Measurements from ENCODE around the gene CDR2L.

DNA sequence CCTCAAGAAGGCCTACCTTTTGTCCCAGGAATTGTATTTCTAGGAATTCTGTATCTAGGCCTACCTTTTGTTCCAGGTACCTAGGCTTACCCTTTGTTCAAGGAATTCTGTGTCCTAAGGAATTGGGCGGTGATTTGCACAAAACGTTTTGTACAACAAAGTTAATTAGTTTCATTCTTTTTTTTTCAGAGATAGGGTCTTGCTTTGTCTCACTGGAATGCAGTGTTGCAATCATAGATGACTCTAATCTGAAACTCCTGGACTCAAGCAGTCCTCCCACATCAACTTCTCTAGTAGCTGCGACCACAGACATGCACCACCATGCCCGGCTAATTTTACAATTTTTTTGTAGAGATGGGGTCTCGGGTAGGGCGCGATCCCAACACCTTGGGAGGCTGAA lies 7.0 kb downstream of the CDR2L start:
- TF ChIP-seq, protein P1, sequence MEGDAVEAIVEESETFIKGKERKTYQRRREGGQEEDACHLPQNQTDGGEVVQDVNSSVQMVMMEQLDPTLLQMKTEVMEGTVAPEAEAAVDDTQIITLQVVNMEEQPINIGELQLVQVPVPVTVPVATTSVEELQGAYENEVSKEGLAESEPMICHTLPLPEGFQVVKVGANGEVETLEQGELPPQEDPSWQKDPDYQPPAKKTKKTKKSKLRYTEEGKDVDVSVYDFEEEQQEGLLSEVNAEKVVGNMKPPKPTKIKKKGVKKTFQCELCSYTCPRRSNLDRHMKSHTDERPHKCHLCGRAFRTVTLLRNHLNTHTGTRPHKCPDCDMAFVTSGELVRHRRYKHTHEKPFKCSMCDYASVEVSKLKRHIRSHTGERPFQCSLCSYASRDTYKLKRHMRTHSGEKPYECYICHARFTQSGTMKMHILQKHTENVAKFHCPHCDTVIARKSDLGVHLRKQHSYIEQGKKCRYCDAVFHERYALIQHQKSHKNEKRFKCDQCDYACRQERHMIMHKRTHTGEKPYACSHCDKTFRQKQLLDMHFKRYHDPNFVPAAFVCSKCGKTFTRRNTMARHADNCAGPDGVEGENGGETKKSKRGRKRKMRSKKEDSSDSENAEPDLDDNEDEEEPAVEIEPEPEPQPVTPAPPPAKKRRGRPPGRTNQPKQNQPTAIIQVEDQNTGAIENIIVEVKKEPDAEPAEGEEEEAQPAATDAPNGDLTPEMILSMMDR (IDR thresholded peaks at IDR 0.05 in 4 of 5, conservative IDR thresholded peaks at IDR 0.05 in 1 of 5), result no peak
- no peak for TF ChIP-seq POLR2A (IDR thresholded peaks at IDR 0.05)

Measured in gastrocnemius medialis (tissue), 4 donors.